Heart right ventricle (tissue), 16 donors: ENCODE measurements around the gene WDR18. TPM values are rescaled to one million over a fixed set of nuclear protein-coding genes. Genes with fewer than 3 reads are reported as not detected.

Experiments
- ATAC-seq, 8 donors: fragments of 200-7000 bp; cut with Tn5 transposase; one replicate each; pipeline ENCODE4 v1.9.1; 2020; ENCODE audit warnings: mild to moderate bottlenecking in 8 of 8, moderate library complexity in 8 of 8, moderate number of reproducible peaks in 1 of 8
- DNase-seq, 2 donors: peaks; one replicate each; pipeline ENCODE4 v3.0.0-alpha.2; 2020
- H3K27ac ChIP-seq, 10 donors: fragments of 200-600 bp; sonication (generic) in 2 of 10; one replicate each; pipeline versions ENCODE4 v1.5.0 to v1.8.0; 2020 to 2022; ENCODE audit warnings: mild to moderate bottlenecking in 3 of 10
- H3K27me3 ChIP-seq, 7 donors: fragments of 200-600 bp; one replicate each; pipeline ENCODE4 v1.8.0; 2021 to 2022; ENCODE audit warnings: mild to moderate bottlenecking in 2 of 7
- H3K36me3 ChIP-seq, 9 donors: fragments of 200-600 bp; sonication (generic) in 1 of 9; one replicate each; pipeline versions ENCODE4 v1.5.0 to v1.8.0; 2020 to 2022; ENCODE audit warnings: mild to moderate bottlenecking in 2 of 9
- H3K4me1 ChIP-seq, 9 donors: fragments of 200-600 bp; sonication (generic) in 1 of 9; one replicate each; pipeline versions ENCODE4 v1.5.0 to v1.8.0; 2020 to 2022; ENCODE audit warnings: mild to moderate bottlenecking in 4 of 9
- H3K4me3 ChIP-seq, 10 donors: fragments of 200-600 bp; sonication (generic) in 2 of 10; one replicate each; pipeline versions ENCODE4 v1.5.0 to v1.8.0; 2020 to 2022; ENCODE audit warnings: mild to moderate bottlenecking in 7 of 10, moderate library complexity in 2 of 10
- H3K9me3 ChIP-seq, 11 donors: fragments of 200-600 bp in 10 of 11; sonication (generic) in 2 of 11; one replicate each; pipeline versions ENCODE4 v1.5.0 to v1.8.0; 2013 to 2022; ENCODE audit warnings: mild to moderate bottlenecking in 2 of 11, control low read depth in 1 of 11, moderate library complexity in 1 of 11
- WGBS, 2 donors: extraction: QIAGEN DNeasy Blood & Tissue Kit; methylation state at CpG; one replicate each; pipeline ENCODE4 v1.1.7; 2013; ENCODE audit warnings: inconsistent platforms in 1 of 2; 5-methylcytosine and 5-hydroxymethylcytosine counted together
- intact Hi-C, 10 donors: fragments of 100-400 bp; cut with DNase I; formaldehyde crosslinking; loops; one replicate each; pipeline versions ENCODE4 v1.11.1 to v1.14.2; 2022
- polyA plus RNA-seq, 2 donors: library from polyadenylated mRNA; stranded (reverse); fragments of 200-250 nt; gene quantifications; one replicate each; pipeline ENCODE4 v1.2.3, GENCODE V29; 2013
- total RNA-seq, 10 donors: library from RNA; stranded (reverse); fragmentation: NEBNext Ultra II Directional in 3 of 10; extraction: Animal tissue kit (Norgen Biotek cat#: 25700) in 3 of 10; gene quantifications; one replicate each; pipeline versions ENCODE4 v1.2.1 to v1.2.4, GENCODE V29; 2021 to 2023
- TF ChIP-seq, protein P1 (sequence below), 9 donors: fragments of 200-600 bp; sonication (generic) in 2 of 9; IDR thresholded peaks; one replicate each; pipeline versions ENCODE4 v1.5.0 to v1.8.0; 2021 to 2022; ENCODE audit warnings: antibody characterized with exemption in 9 of 9, mild to moderate bottlenecking in 5 of 9, moderate library complexity in 1 of 9
- donor health status: Arrhythmogenic right ventricular cardiomyopathy.
- donor health status: ischemic (EF 13 %, LVEDD 7.1; RV severe dilation, severe dysfunction).
- donor health status: healthy with polysubstance abuse.
- donor health status: DM: no; HTN: yes; CAD: no.
- donor health status: DM: no; HTN: no; CAD: no.
- donor health status: ischemic (EF 25% LVEDD 6.9; RV normal size, moderate dysfunction).
- donor health status: ischemic (EF 25% LVEDD 5.7; RV mildly dilated, moderate dysfunction).
- donor health status: healthy.
- donor health status: DM: yes; HTN: yes; CAD: no.
- donor health status: Ischemic cardiomyopathy.
- donor health status: ischemic (EF 35%, LVEDD 5.7; RV mildly dilated, moderate dysfunction).
- donor health status: nonischemic (EF 11% LVEDD 7.7; RV severe dilation, severe dysfunction).
- donor health status: DM: yes; HTN: yes; CAD: no.
- donor health status: PGD.
- donor health status: ischemic (EF 29% LVEDD 5.4; RV normal size, mild dysfunction).
- donor health status: nonischemic (EF 23%, LVEDD 6.1; RV moderate dilation, normal function).

Gene WDR18
- total and polyA plus RNA-seq, 12 donors, result 17.3 to 66.4 (median 21.0) TPM

- H3K4me3 ChIP-seq, result no peak overlapping the region
- TF ChIP-seq, protein P1, sequence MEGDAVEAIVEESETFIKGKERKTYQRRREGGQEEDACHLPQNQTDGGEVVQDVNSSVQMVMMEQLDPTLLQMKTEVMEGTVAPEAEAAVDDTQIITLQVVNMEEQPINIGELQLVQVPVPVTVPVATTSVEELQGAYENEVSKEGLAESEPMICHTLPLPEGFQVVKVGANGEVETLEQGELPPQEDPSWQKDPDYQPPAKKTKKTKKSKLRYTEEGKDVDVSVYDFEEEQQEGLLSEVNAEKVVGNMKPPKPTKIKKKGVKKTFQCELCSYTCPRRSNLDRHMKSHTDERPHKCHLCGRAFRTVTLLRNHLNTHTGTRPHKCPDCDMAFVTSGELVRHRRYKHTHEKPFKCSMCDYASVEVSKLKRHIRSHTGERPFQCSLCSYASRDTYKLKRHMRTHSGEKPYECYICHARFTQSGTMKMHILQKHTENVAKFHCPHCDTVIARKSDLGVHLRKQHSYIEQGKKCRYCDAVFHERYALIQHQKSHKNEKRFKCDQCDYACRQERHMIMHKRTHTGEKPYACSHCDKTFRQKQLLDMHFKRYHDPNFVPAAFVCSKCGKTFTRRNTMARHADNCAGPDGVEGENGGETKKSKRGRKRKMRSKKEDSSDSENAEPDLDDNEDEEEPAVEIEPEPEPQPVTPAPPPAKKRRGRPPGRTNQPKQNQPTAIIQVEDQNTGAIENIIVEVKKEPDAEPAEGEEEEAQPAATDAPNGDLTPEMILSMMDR (IDR thresholded peaks at IDR 0.05), result no peak
- H3K27me3 ChIP-seq, result no peaks in the 10 kb centered on the region
- intact Hi-C loops, result no loop called here
- WGBS, 2 donors, result 89 to 91% methylated on average over 36 of the region's 36 CpGs
- H3K36me3 ChIP-seq, result peaks cover 0 to 29% (median 0%) of the 10 kb centered on the region in 9 donors
- no peaks in the 10 kb centered on the region for H3K9me3 ChIP-seq
- no peaks in the 10 kb centered on the region for H3K4me1 ChIP-seq
- no peak overlapping the region for H3K27ac ChIP-seq
- DNase-seq (no peak), ATAC-seq (no peak)
Observed at GRCh38 chr19:958967-959855, 24.9 kb upstream of the WDR18 start.

GRCh38 chr19:960020-960419 lies 24.1 kb upstream of the WDR18 start:
- no peak for DNase-seq
- intact Hi-C loops, result no loop called here
- peaks cover 0 to 37% (median 6%) of the 10 kb centered on the region in 9 donors for H3K36me3 ChIP-seq
- no peaks in the 10 kb centered on the region for H3K9me3 ChIP-seq
- TF ChIP-seq, protein P1 (IDR thresholded peaks at IDR 0.05), result no peak
- no peak for ATAC-seq
- H3K4me1 ChIP-seq, result no peaks in the 10 kb centered on the region
- no peak overlapping the region for H3K27ac ChIP-seq
- no peak overlapping the region for H3K4me3 ChIP-seq
- 67 to 68% methylated on average over 12 of the region's 12 CpGs for WGBS, 2 donors
- no peaks in the 10 kb centered on the region for H3K27me3 ChIP-seq

DNA sequence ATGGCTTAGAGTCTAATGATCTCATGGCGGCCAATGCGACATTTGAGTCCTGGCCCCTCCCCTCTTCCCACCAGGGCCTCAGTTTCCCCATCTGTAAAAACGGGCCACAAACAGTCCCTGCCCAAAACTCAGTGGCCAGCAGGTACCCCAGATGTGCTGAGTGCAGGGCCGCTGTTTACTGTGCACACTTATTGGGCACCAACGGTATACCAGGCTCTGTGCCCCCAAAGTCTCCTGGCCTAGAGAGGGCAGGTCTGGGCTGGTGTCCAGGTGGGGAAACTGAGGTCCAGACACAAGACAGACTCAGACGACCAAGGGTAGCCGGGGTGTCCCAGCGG lies 23.6 kb upstream of the WDR18 start:
- H3K9me3 ChIP-seq, result no peaks in the 10 kb centered on the region
- peaks cover 0 to 43% (median 12%) of the 10 kb centered on the region in 9 donors for H3K36me3 ChIP-seq
- H3K27ac ChIP-seq, result no peak overlapping the region
- TF ChIP-seq, protein P1 (IDR thresholded peaks at IDR 0.05), result no peak
- no peak for DNase-seq
- H3K27me3 ChIP-seq, result no peaks in the 10 kb centered on the region
- no peak overlapping the region for H3K4me3 ChIP-seq
- H3K4me1 ChIP-seq, result no peaks in the 10 kb centered on the region
- WGBS, 2 donors, result 83 to 85% methylated on average over 8 of the region's 8 CpGs
- no peak for ATAC-seq
- intact Hi-C loops, result no loop called here

- intact Hi-C loops, result no loop called here
- no peak overlapping the region for H3K27ac ChIP-seq
- DNase-seq, result no peak
- TF ChIP-seq, protein P1 (IDR thresholded peaks at IDR 0.05), result no peak
- H3K27me3 ChIP-seq, result no peaks in the 10 kb centered on the region
- no peaks in the 10 kb centered on the region for H3K4me1 ChIP-seq
- ATAC-seq, result no peak
- peaks cover 0 to 5% (median 0%) of the 10 kb centered on the region in 11 donors for H3K9me3 ChIP-seq
- no peak overlapping the region for H3K4me3 ChIP-seq
- 82 to 86% methylated on average over 14 of the region's 14 CpGs for WGBS, 2 donors
- H3K36me3 ChIP-seq, result peaks cover 0 to 54% (median 12%) of the 10 kb centered on the region in 9 donors
Observed at GRCh38 chr19:961866-962620, 22.1 kb upstream of the WDR18 start.
